HG03097 (cell line): Measurements from ENCODE around the gene CNNM3.
"Not testable (repeated sequence)": the region's sequence is repeated elsewhere in the genome, so short reads cannot be mapped to it uniquely, and the experiment has no call there.

ENCODE experiments used
- ATAC-seq: cut with Tn5 transposase; IDR thresholded peaks from one replicate; pipeline ENCODE4 v1.9.1; 2021; ENCODE audit not compliant: unreplicated experiment, low FRiP score

Gene CNNM3

DNA sequence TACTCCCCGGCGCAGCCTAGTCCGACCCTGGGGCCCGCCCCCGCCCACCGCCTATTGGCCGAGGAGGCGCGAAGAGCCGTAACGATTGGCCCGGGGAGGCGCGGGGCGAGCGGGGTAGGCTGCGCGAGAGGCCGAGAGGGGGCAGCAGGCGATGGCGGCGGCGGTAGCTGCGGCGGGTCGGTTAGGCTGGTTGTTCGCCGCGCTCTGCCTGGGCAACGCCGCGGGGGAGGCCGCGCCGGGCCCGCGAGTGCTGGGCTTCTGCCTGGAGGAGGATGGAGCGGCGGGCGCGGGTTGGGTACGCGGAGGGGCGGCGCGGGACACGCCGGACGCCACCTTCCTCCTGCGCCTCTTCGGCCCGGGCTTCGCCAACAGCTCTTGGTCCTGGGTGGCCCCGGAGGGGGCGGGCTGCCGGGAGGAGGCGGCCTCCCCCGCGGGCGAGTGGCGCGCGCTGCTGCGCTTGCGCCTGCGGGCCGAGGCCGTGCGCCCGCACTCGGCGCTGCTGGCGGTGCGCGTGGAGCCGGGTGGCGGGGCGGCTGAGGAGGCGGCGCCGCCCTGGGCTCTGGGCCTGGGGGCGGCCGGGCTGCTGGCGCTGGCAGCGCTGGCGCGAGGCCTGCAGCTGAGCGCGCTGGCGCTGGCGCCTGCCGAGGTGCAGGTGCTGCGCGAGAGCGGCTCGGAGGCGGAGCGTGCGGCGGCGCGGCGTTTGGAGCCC, at the start of gene CNNM3:
Gene CNNM3 (plus strand): TSS at position 142 of the 709 bp plus-strand sequence. CDS start 10 bp downstream, at position 152.
- peak; percentile 74 for ATAC-seq

GRCh38 chr2:96767135-96767871, 48.8 kb upstream of the CNNM3 start:
- no peak for ATAC-seq

GRCh38 chr2:96768083-96768561, 47.9 kb upstream of the CNNM3 start:
- no peak for ATAC-seq

DNA sequence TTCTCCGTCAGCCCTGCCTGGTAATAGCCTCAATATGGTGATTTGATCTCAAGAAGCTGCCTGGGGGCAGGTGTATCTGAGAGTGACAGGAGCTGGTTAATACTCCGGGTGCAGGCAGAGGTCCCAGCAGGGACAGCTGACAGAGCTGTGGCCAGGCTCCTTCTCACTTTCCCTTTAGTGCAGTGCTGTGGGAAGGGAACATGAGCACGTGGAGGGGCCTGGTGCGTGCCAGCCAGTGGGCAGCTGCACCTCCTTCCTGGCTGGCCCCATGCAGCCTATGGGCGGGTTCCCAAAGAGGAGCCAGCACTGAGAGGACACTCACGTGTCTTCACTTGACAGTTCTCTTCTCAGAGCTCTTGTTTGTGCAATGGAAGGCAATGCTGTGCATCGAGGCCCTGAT, 46.3 kb upstream of the CNNM3 start:
- no peak for ATAC-seq

- ATAC-seq: no peak
Measured at GRCh38 chr2:96770442-96771202, 45.4 kb upstream of the CNNM3 start.

DNA sequence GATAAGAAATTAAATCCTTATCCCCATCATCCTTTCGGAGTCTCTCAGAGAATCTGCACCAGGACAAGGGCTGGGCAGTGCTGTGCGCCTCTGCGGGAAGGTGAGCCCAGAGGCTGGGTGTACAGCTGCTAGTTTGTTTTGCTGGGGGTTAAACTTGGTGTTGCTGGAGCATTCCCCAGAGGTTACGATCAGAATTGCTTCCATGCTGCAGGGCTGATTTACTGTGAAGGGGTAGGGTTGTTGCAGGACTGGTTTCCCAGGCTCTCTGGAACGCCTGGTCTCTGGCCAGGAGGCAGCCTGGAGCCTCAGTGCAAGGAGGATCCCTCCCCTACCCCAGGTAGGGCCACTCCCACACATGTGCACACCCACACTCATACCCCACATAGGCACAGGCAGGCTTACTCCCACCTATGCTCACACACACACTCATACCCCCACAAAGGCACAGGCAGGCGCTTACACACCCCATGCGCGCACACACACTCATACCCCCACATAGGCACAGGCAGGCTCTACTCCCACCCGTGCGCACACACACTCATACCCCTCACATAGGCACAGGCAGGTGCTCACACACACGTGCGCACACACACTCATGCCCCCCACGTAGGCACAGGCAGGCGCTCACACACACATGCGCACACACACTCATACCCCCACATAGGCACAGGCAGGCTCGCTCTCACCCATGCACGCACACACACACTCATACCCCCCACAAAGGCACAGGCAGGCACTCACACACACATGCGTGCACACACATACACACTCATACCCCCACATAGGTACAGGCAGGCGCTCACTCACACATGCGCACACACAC, 44.1 kb upstream of the CNNM3 start:
- no peak for ATAC-seq

DNA sequence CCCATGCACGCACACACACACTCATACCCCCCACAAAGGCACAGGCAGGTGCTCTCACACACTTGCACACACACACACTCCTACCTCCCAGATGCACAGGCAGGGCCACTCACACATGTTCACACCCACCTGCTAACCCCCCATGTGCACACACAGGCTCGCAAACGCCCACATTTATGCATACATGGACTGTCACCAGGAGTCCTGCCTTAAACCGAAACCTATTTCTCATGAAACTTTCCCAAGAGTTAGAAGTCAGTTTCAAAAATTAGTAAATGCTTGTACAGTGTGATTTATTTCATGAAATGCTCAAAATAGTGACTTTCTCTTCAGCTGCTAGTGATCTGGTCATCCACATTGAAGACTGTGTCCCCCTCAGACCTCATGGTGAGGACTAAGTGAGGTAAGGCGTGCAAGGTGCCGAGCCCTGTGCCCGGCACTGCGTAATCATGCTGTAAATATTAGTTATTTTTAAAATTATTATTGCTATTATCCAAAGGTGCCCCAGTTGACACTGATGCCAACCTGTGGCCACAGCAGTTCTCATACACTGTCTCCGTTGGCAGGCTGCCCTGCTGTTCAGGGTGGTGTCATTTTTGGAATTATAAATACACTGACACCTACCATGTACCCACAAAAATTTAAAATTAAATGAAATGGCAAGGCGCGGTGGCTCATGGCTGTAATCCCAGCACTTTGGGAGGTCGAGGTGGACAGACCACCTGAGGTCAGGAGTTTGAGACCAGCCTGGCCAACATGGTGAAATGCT, 43.0 kb upstream of the CNNM3 start:
- no peak for ATAC-seq

DNA sequence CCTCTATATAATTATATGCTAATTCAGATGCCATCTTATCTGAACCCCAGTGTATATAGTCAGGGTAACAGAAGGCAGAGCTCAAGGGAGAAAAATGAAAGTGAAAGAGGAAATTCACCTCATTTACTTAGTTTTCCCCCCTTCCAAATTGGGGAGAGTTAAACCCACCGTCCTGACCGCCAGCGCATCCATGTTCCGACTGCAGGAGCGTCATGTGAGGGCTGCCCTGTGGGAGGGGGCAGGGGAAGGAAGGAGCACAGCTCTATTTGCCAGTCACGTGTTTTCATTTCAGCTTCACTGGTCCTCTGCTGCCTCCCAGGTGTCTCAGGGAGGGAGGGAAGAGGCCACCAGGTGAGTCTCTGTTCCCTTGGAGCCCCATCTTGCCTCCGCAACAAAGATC, 42.1 kb upstream of the CNNM3 start:
- ATAC-seq: no peak

DNA sequence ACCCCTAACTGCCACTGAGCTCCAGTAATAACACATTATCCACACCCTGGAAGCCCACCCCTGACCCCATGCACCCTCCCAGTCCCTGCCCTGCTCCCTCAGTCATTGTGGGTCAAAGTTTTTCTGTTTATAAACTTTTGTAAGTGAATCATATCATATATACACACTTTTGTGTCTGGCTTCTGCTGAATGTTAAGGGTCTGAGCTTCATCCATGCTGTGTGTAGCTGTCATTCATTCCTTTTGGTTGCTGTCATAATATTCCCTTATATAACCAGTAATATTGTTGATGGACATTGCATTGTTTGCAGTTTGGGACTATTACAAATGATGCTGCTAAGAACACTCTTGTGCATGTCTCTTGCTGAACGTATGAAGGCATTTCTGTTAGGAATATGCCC, 40.9 kb upstream of the CNNM3 start:
- no peak for ATAC-seq

DNA sequence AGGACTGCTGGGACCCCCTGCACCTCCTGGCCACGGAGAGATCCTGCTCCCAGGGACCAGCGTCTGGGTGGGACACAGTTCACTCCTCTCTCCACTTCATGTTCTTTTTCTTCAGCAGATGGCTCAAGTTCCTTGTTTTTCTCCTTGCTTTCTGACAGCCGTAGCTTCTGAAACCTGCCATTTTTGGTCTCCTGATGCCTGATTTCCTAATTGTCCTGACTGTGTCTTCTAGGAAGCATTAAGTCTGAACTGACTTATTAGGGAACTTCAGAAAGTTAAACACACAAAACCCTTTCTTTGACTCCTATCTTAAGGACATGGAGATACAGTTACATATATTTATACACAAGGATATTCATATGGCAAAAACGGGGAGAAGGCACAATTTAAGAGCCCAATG, 32.7 kb upstream of the CNNM3 start:
- no peak for ATAC-seq

- no peak for ATAC-seq
Measured at GRCh38 chr2:96787411-96787810, 28.7 kb upstream of the CNNM3 start.

DNA sequence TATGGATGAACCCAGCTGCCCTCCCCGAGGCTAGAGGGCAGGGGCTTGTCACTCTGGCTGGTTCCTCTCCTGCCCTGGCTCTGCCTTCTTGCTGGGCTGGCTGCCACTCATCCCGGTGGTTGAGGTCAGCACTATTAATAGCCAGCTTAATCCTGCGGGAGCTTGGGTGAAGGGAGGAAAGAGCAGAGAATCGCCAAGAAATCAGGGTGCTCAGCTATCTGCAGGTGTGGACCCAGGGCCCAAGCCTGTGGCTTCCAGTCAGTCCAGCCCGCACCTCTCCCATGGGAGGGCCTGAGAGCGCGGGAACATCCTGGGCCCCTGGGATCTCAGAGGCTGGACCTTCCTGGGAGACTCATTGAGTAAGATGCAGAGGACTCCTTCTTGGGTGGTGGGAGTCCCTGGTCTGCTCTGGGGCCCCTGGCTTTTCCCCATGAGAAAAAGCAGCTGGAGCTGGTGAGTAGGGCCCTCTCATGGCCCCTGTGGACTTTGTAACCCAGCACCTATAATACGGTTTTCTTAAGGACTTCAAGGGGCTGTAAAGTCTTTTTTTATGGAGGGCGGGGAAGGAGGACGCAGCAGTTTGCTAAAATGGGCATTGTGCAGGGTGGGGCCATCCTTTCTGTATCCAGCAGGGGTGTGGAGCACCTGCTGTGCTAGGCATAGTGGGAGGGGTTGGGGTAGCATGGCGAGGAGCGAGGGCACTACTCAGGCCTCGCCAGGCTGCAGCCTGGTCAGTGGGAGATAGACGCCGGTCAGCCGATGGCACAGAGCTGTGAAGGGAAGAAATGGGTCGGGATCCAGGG, 27.4 kb upstream of the CNNM3 start:
- ATAC-seq: no peak

- ATAC-seq: no peak
Measured at GRCh38 chr2:96789245-96789617, 26.8 kb upstream of the CNNM3 start.

DNA sequence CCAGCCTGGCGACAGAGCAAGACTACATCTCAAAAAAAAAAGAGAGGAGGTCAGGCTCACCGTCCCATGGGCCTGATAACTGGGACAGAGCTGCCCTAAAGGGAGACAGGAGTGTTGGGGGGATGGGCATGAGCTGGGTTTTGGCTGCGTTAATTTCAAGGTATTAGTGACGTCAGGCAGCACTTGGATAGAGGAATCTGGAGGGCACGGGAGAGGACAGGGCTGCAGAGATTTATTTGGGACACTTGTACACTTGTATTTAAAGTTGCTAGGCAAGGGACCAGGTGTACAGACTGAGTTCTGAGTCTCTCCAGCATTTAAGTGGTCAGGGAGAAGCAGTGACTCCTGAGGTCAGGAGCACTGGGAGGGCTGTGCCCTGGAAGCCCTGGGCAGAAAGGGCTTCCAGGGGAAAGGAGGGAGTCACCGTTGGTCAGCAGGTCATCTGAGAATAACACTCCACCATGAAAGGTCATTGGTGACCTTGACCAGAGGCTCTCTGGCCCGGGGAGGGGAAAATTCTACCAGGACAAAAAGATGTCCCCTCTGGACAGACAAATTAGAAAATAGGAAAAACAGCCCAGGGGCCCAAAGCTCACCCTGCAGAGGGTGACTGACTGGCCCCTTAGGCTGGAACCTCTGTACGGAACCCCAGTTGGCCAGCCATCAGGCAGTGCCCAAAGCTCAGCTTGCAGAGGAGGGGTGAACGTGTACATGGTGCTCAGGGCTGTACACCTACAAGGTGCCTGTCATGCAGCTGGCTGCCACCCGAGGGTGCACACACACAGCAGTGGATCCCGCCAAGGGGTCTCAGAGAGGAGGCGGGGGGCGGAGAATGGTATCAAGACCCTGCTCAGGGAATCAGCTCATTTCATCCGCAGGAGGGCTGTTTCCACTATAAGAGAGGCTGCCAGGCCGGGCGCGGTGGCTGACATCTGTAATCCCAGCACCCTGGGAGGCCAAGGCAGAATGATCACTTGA, 23.0 kb upstream of the CNNM3 start:
- no peak for ATAC-seq

DNA sequence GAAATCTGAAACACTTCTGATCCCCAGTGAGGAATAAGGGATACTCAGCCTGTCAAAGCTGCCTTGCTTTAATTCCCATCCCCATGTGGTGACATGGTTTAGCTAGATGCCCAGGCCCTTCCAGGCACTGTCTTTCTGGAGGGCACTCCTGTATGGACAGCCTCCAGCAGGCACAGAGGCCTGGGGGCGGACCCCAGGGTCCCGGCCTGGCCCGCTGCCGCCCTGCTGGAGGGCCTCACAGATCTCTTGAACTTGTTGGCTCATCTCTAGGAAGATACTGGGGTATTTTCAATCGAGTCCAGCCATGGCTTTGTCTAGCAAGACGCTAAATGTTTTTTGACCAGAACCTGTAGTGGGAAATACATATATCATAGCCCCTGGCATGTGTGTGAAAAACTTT, 21.0 kb upstream of the CNNM3 start:
- ATAC-seq: no peak

DNA sequence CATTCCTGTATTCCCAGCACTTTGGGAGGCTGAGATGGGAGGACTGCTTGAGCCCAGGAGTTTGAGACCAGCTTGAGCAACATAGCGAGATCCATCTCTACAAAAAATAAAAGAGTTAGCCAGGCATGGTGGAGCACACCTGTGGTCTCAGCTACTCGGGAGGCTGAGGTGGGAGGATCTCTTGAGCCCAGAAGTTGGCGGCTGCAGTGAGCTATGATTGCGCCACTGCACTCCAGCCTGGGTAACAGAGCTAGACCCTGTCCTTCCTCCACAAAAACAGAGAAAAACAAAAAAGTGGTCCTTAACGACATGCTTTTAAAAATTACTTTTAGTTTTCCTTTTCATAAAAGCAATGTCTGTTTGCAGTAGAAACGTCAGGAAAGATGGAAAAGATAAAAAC, 19.6 kb upstream of the CNNM3 start:
- ATAC-seq: not testable (repeated sequence)

- no peak for ATAC-seq
Measured at GRCh38 chr2:96797066-96797625, 18.9 kb upstream of the CNNM3 start.
